H9 (cell line): ENCODE results near the gene POLE2. TPM values are rescaled to one million over a fixed set of nuclear protein-coding genes. Genes with fewer than 3 reads are reported as not detected.

Source experiments
- DNase-seq: peaks from one replicate; pipeline ENCODE4 v3.0.0-alpha.2; 2017
- H2AFZ ChIP-seq: one replicate; pipeline ENCODE4 v1.6.1; 2013; ENCODE audit warnings: mild to moderate bottlenecking, low read length, control low read depth, moderate library complexity
- H2AK5ac ChIP-seq: 2 replicates; pipeline ENCODE4 v1.6.1; 2013; ENCODE audit warnings: low read length, control low read depth, mixed read lengths; ENCODE audit not compliant: insufficient read length
- H2BK120ac ChIP-seq: one replicate; pipeline ENCODE4 v1.6.1; 2013; ENCODE audit warnings: low read depth, mild to moderate bottlenecking, low read length, control low read depth, inconsistent platforms; ENCODE audit not compliant: poor library complexity, severe bottlenecking
- H2BK12ac ChIP-seq: 2 replicates; pipeline ENCODE4 v1.6.1; 2013; ENCODE audit warnings: low read length, control low read depth, mixed read lengths, low read depth; ENCODE audit not compliant: insufficient read length
- H2BK15ac ChIP-seq: 2 replicates; pipeline ENCODE4 v1.6.1; 2013; ENCODE audit warnings: low read depth, low read length, control low read depth
- H2BK20ac ChIP-seq: one replicate; pipeline ENCODE4 v1.6.1; 2013; ENCODE audit warnings: low read depth, mild to moderate bottlenecking, low read length, control low read depth, inconsistent platforms; ENCODE audit not compliant: poor library complexity, severe bottlenecking
- H2BK5ac ChIP-seq: 2 replicates; pipeline ENCODE4 v1.6.1; 2013; ENCODE audit warnings: low read length, control low read depth, mixed read lengths; ENCODE audit not compliant: insufficient read length
- H3K14ac ChIP-seq: 2 replicates; pipeline ENCODE4 v1.6.1; 2013; ENCODE audit warnings: low read length, control low read depth; ENCODE audit not compliant: insufficient read depth
- H3K18ac ChIP-seq: 2 replicates; pipeline ENCODE4 v1.6.1; 2013; ENCODE audit warnings: low read depth, mild to moderate bottlenecking, mixed read lengths, low read length, control low read depth; ENCODE audit not compliant: insufficient read length
- H3K23ac ChIP-seq: 2 replicates; pipeline ENCODE4 v1.6.1; 2013; ENCODE audit warnings: low read length, control low read depth, mixed read lengths, low read depth; ENCODE audit not compliant: insufficient read length
- H3K23me2 ChIP-seq: 2 replicates; pipeline ENCODE4 v1.6.1; 2013; ENCODE audit warnings: low read depth, mild to moderate bottlenecking, mixed read lengths, low read length, control low read depth; ENCODE audit not compliant: insufficient read length, poor library complexity, severe bottlenecking
- H3K27ac ChIP-seq: 2 replicates; pipeline ENCODE4 v1.5.1; 2013; ENCODE audit warnings: low read length, control low read depth, mixed read lengths, low read depth; ENCODE audit not compliant: insufficient read length
- H3K27me3 ChIP-seq: 2 replicates; pipeline ENCODE4 v1.6.1; 2013; ENCODE audit warnings: low read length, control low read depth, inconsistent platforms; ENCODE audit not compliant: insufficient read depth
- H3K4ac ChIP-seq: 2 replicates; pipeline ENCODE4 v1.6.1; 2013; ENCODE audit warnings: low read depth, mild to moderate bottlenecking, control low read depth, inconsistent platforms, low read length, moderate library complexity
- H3K4me1 ChIP-seq: 2 replicates; pipeline ENCODE4 v1.6.1; 2013; ENCODE audit warnings: low read length, control low read depth, inconsistent platforms; ENCODE audit not compliant: insufficient read depth
- H3K4me2 ChIP-seq: 2 replicates; pipeline ENCODE4 v1.6.1; 2013; ENCODE audit warnings: low read length, control low read depth, mixed read lengths; ENCODE audit not compliant: insufficient read length, insufficient read depth
- H3K56ac ChIP-seq: 2 replicates; pipeline ENCODE4 v1.6.1; 2013; ENCODE audit warnings: low read depth, mild to moderate bottlenecking, mixed read lengths, low read length, control low read depth; ENCODE audit not compliant: insufficient read length
- H3K79me1 ChIP-seq: 2 replicates; pipeline ENCODE4 v1.6.1; 2013; ENCODE audit warnings: low read depth, mild to moderate bottlenecking, moderate library complexity, low read length, control low read depth, inconsistent platforms; ENCODE audit not compliant: insufficient read depth, poor library complexity, severe bottlenecking
- H3K79me2 ChIP-seq: 2 replicates; pipeline ENCODE4 v1.6.1; 2013; ENCODE audit warnings: low read length, control low read depth, inconsistent platforms; ENCODE audit not compliant: insufficient read depth
- H3K9ac ChIP-seq: 2 replicates; pipeline ENCODE4 v1.6.1; 2013; ENCODE audit warnings: low read length, control low read depth, mixed read lengths; ENCODE audit not compliant: insufficient read length; ENCODE audit errors: extremely low read depth
- H3K9me3 ChIP-seq: one replicate; pipeline ENCODE4 v1.6.1; 2013; ENCODE audit warnings: low read depth, low read length, inconsistent platforms; ENCODE audit not compliant: control insufficient read depth
- H3T11ph ChIP-seq: one replicate; pipeline ENCODE4 v1.6.1; 2013; ENCODE audit warnings: mild to moderate bottlenecking, low read length, control low read depth, inconsistent platforms
- H4K20me1 ChIP-seq: one replicate; pipeline ENCODE4 v1.6.1; 2013; ENCODE audit not compliant: control insufficient read depth, insufficient read length, insufficient read depth
- H4K5ac ChIP-seq: 2 replicates; pipeline ENCODE4 v1.6.1; 2013; ENCODE audit warnings: low read depth, mild to moderate bottlenecking, mixed read lengths, low read length, control low read depth; ENCODE audit not compliant: insufficient read length
- H4K8ac ChIP-seq: replicated peaks from 2 replicates; pipeline ENCODE4 v1.6.1; 2013; ENCODE audit warnings: low read length, control low read depth, mixed read lengths, low read depth; ENCODE audit not compliant: insufficient read length
- H4K91ac ChIP-seq: 2 replicates; pipeline ENCODE4 v1.6.1; 2013; ENCODE audit warnings: low read depth, mild to moderate bottlenecking, moderate library complexity, mixed read lengths, low read length, control low read depth; ENCODE audit not compliant: insufficient read length
- H3K27ac Mint-ChIP-seq, 3 experiments: 2 replicates in 2 of 3; 3 replicates in 1 of 3; pipeline ENCODE4 v1.8.0; 2020 to 2021; ENCODE audit warnings: mixed read lengths in 3 of 3, mild to moderate bottlenecking in 1 of 3, moderate library complexity in 1 of 3
- H3K27me3 Mint-ChIP-seq: 2 replicates; pipeline ENCODE4 v1.8.0; 2021; ENCODE audit warnings: low read depth, mild to moderate bottlenecking, moderate library complexity, mixed read lengths
- H3K36me3 Mint-ChIP-seq, 3 experiments: 2 replicates in 2 of 3; 3 replicates in 1 of 3; pipeline ENCODE4 v1.8.0; 2020 to 2021; ENCODE audit warnings: low read depth in 3 of 3, mixed read lengths in 3 of 3; ENCODE audit not compliant: insufficient read depth in 1 of 3
- H3K4me1 Mint-ChIP-seq, 2 experiments: 2 replicates each; pipeline ENCODE4 v1.8.0; 2020; ENCODE audit warnings: mixed read lengths in 2 of 2
- H3K4me3 Mint-ChIP-seq, 2 experiments: 2 replicates in 1 of 2; 3 replicates in 1 of 2; pipeline ENCODE4 v1.8.0; 2020 to 2021; ENCODE audit warnings: mild to moderate bottlenecking in 2 of 2, mixed read lengths in 2 of 2, moderate library complexity in 1 of 2
- H3K9me3 Mint-ChIP-seq, 2 experiments: 2 replicates in 1 of 2; 3 replicates in 1 of 2; pipeline ENCODE4 v1.8.0; 2020; ENCODE audit warnings: mild to moderate bottlenecking in 2 of 2, mixed read lengths in 2 of 2, moderate library complexity in 1 of 2
- total RNA-seq: library from RNA; stranded (reverse); gene quantifications from 2 replicates; pipeline ENCODE4 v1.2.1, GENCODE V29; 2021
- TF ChIP-seq, protein P1 (sequence below): fragments of 200-600 bp; sonication (generic); conservative IDR thresholded peaks from 3 replicates; pipeline ENCODE4 v1.8.0; 2021; ENCODE audit warnings: antibody characterized with exemption, mild to moderate bottlenecking

Gene POLE2
- total RNA-seq, 1 experiment from 2014 or later: 25.7 TPM

DNA sequence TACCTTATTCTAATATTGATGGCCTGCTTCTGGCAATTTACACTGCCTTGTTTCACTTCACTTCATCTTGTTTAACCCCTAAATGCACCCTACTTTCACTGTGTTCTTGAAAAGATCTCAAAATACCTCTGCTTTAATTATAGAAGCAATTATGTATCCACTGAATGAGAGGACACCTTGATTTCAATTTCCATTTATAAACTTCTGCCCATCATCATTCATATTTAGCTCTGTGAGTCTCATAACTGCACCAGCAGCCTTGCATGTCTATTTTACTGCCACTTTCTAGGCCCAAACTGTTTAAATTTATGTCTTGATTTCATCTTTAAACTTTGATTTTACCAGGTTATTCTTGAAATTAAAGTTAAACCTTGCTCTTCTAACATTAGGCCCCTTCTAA is 45.9 kb downstream of the POLE2 start:
- H3K14ac ChIP-seq: no peak overlapping the region
- H3K9me3 Mint-ChIP-seq: no peaks in the 10 kb centered on the region
- no peak overlapping the region for H3K9ac ChIP-seq
- H2BK5ac ChIP-seq: no peak overlapping the region
- peak overlapping the region; percentile 4 to 71 (median 23); a peak in 3 of 7 replicates for H3K27ac Mint-ChIP-seq
- H3K9me3 ChIP-seq: no peaks in the 10 kb centered on the region
- H4K20me1 ChIP-seq: no peaks in the 10 kb centered on the region
- H3K27me3 Mint-ChIP-seq: no peaks in the 10 kb centered on the region
- DNase-seq: no peak
- no peak overlapping the region for H3K4me3 Mint-ChIP-seq
- H3K27me3 ChIP-seq: no peaks in the 10 kb centered on the region
- no peak overlapping the region for H3K23ac ChIP-seq
- H2BK12ac ChIP-seq: no peak overlapping the region
- H4K91ac ChIP-seq: no peak overlapping the region
- H3K4me1 Mint-ChIP-seq: peaks cover 2 to 11% of the 10 kb centered on the region in 2 experiments; a peak in 3 of 4 replicates
- H2BK15ac ChIP-seq: no peak overlapping the region
- peaks cover 15 to 39% (median 19%) of the 10 kb centered on the region in 3 experiments; a peak in 6 of 7 replicates for H3K36me3 Mint-ChIP-seq
- peaks cover 2% of the 10 kb centered on the region; the same call in 1 of the 2 replicates for H3K79me2 ChIP-seq
- no peak overlapping the region for H3K56ac ChIP-seq
- H3K4ac ChIP-seq: no peak overlapping the region
- H3K4me2 ChIP-seq: no peak overlapping the region
- no peaks in the 10 kb centered on the region for H3K4me1 ChIP-seq
- H3K18ac ChIP-seq: no peak overlapping the region
- no peak overlapping the region for H4K5ac ChIP-seq
- no peak overlapping the region for H3T11ph ChIP-seq
- H2AFZ ChIP-seq: no peak overlapping the region
- no peaks in the 10 kb centered on the region for H3K23me2 ChIP-seq
- no peak overlapping the region for H2BK120ac ChIP-seq
- no peak overlapping the region for H2AK5ac ChIP-seq
- no peak overlapping the region for H2BK20ac ChIP-seq
- H3K79me1 ChIP-seq: peaks cover 4% of the 10 kb centered on the region
- H3K27ac ChIP-seq: no peak overlapping the region
- TF ChIP-seq, protein P1, sequence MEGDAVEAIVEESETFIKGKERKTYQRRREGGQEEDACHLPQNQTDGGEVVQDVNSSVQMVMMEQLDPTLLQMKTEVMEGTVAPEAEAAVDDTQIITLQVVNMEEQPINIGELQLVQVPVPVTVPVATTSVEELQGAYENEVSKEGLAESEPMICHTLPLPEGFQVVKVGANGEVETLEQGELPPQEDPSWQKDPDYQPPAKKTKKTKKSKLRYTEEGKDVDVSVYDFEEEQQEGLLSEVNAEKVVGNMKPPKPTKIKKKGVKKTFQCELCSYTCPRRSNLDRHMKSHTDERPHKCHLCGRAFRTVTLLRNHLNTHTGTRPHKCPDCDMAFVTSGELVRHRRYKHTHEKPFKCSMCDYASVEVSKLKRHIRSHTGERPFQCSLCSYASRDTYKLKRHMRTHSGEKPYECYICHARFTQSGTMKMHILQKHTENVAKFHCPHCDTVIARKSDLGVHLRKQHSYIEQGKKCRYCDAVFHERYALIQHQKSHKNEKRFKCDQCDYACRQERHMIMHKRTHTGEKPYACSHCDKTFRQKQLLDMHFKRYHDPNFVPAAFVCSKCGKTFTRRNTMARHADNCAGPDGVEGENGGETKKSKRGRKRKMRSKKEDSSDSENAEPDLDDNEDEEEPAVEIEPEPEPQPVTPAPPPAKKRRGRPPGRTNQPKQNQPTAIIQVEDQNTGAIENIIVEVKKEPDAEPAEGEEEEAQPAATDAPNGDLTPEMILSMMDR: no peak
- H4K8ac ChIP-seq: no peak overlapping the region
